Subcutaneous adipose tissue (tissue), 4 donors: ENCODE results near the gene ATG14. TPM values are rescaled to one million over a fixed set of nuclear protein-coding genes. Genes with fewer than 3 reads are reported as not detected.

ENCODE experiments used
- CTCF ChIP-seq: fragments of 450-650 bp; IDR thresholded peaks from one replicate; pipeline ENCODE4 v1.5.1; 2016; ENCODE audit warnings: low read depth, mild to moderate bottlenecking, control low read depth, antibody characterized with exemption, moderate library complexity
- total RNA-seq, 4 donors: library from RNA; depleted of rRNA; stranded (reverse); fragments of >200 nt; gene quantifications; one replicate each; pipeline ENCODE4 v1.1.0, GENCODE V29; 2016

Gene ATG14
- total RNA-seq, 4 donors from 2014 or later: 15.0 to 24.3 (median 19.7) TPM

GRCh38 chr14:55350461-55350860, 61.2 kb downstream of the ATG14 start:
- no peak for TF ChIP-seq CTCF

GRCh38 chr14:55349565-55349964, 62.1 kb downstream of the ATG14 start:
- no peak for TF ChIP-seq CTCF

DNA sequence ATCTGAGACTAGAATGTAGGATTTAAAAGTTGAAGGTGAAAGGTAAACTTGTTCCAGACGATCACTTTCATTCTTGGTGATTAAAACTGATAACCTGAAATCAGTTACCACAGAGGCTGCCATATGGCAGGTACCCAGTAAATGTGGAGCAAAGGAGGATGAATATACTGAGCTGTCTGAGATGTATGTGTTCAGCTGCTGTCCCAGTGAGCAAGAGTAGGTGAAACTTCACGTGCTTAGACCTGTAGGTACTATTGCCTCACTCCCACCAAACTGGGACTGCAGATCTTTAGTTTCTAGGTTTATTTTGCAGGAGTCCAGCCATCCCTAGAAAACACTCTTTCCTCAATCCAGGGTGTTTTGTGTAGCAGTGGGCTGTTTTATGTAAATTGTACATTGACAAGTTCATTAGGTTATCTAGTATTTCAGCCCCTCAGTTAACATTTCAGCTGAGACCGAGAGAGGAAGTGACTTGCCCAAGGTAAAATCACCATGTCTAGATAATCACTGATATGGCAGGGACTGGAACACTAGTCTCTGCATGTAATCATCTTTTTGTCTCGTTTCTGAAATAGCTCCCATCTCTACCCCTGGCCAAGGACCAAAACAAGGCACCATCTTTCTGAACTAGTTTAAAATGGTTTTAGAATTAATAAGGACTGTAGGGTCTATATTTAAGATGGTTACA, 62.7 kb downstream of the ATG14 start:
- no peak for TF ChIP-seq CTCF

DNA sequence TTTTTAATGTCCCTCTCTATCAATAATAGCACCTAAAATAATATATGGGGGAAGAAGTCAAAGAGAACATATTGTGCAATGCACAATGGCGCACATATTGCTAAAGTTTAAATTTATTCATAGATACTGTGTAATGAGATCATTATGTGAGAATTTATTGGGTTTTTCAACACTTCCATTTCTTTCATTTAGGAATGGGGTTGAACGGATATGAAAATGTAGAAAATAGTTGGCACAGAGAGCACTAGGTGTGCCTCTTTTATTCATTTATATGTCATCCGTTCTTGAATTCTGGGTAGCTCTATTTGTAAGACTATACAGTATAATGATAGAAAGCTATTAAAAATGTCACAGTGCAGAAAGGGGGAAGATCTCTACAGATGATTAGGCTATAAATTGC, 63.9 kb downstream of the ATG14 start:
- TF ChIP-seq CTCF: no peak

GRCh38 chr14:55347040-55347439, 64.6 kb downstream of the ATG14 start:
- no peak for TF ChIP-seq CTCF

GRCh38 chr14:55341781-55342180, 69.8 kb downstream of the ATG14 start:
- no peak for TF ChIP-seq CTCF

GRCh38 chr14:55340482-55340881, 71.1 kb downstream of the ATG14 start:
- TF ChIP-seq CTCF: no peak
